Endothelial cell of umbilical vein (primary cell): ENCODE results near the gene NR6A1. TPM values are rescaled to one million over a fixed set of nuclear protein-coding genes. Genes with fewer than 3 reads are reported as not detected.

Experiments
- BruUV-seq: library from RNA; stranded (reverse); fragments of 400-500 nt; replicated peaks from 2 replicates; lab custom pipeline; 2021; lab: Mats Ljungman, UMichigan
- CTCF ChIA-PET: fragments of 300-600, 350-600 bp; sonication (Branson Sonifier 250); formaldehyde crosslinking; loops from one replicate; lab custom pipeline; 2021; ENCODE audit warnings: antibody characterized with exemption, inconsistent platforms; lab: Charles Lee
- POLR2A ChIA-PET: fragments of 300-600, 350-600 bp; sonication (Branson Sonifier 250); formaldehyde crosslinking; loops from one replicate; lab custom pipeline; 2021; ENCODE audit warnings: antibody characterized with exemption, inconsistent platforms; lab: Charles Lee
- DNase-seq: peaks from one replicate; pipeline ENCODE4 v3.0.0-alpha.2; 2011; ENCODE audit warnings: low read depth, low spot score
- FAIRE-seq: peaks from 2 replicates; lab custom pipeline; 2011; peaks lifted over from hg19 to GRCh38; lab: Jason Lieb, UNC
- H2AFZ ChIP-seq: 2 replicates; pipeline ENCODE4 v1.6.0; 2012; ENCODE audit warnings: low read depth, low read length, control low read depth, inconsistent platforms
- H3K27ac ChIP-seq: 2 replicates; pipeline ENCODE4 v1.5.1; 2011; ENCODE audit warnings: low read depth, mild to moderate bottlenecking, control low read depth, low read length, moderate library complexity; ENCODE audit not compliant: insufficient read depth
- H3K27me3 ChIP-seq, 2 experiments: 2 replicates each; pipeline versions ENCODE4 v1.6.0 to v1.6.1; 2011; ENCODE audit warnings: low read length in 2 of 2, mixed read lengths in 1 of 2; ENCODE audit not compliant: control insufficient read depth in 2 of 2, insufficient read depth in 2 of 2
- H3K36me3 ChIP-seq, 2 experiments: 2 replicates in 1 of 2; 3 replicates in 1 of 2; pipeline ENCODE4 v1.5.1; 2011; ENCODE audit warnings: low read length in 2 of 2, mild to moderate bottlenecking in 1 of 2, moderate library complexity in 1 of 2; ENCODE audit not compliant: control insufficient read depth in 2 of 2, insufficient read depth in 2 of 2; ENCODE audit errors: extremely low read depth in 1 of 2
- H3K4me1 ChIP-seq: 3 replicates; pipeline ENCODE4 v1.5.1; 2011; ENCODE audit warnings: mild to moderate bottlenecking, low read length; ENCODE audit not compliant: control insufficient read depth, insufficient read depth; ENCODE audit errors: extremely low read depth
- H3K4me2 ChIP-seq: 2 replicates; pipeline ENCODE4 v1.6.1; 2011; ENCODE audit warnings: low read length, control low read depth, mixed read lengths; ENCODE audit not compliant: insufficient read depth
- H3K4me3 ChIP-seq, 3 experiments: fragments of 200-600 bp in 1 of 3; sonication (generic), shearing (Covaris generic) in 1 of 3; replicated peaks in 1 of 3; 2 replicates each; pipeline ENCODE4 v1.5.1; 2011 to 2016; ENCODE audit warnings: control low read depth in 3 of 3, low read length in 3 of 3, mild to moderate bottlenecking in 2 of 3, inconsistent platforms in 1 of 3, low read depth in 1 of 3, moderate library complexity in 1 of 3; ENCODE audit not compliant: insufficient read depth in 1 of 3
- H3K79me2 ChIP-seq: 2 replicates; pipeline ENCODE4 v1.6.0; 2012; ENCODE audit warnings: low read length, inconsistent platforms; ENCODE audit not compliant: control insufficient read depth, insufficient read depth
- H3K9ac ChIP-seq: replicated peaks from 2 replicates; pipeline ENCODE3; 2011; ENCODE audit warnings: low read length, control low read depth; ENCODE audit not compliant: insufficient read depth; ENCODE audit errors: extremely low read depth
- H3K9me1 ChIP-seq: replicated peaks from 3 replicates; pipeline ENCODE4 v1.6.0; 2011; ENCODE audit warnings: mild to moderate bottlenecking, low read length; ENCODE audit not compliant: control insufficient read depth, insufficient read depth; ENCODE audit errors: extremely low read depth
- H3K9me3 ChIP-seq: replicated peaks from 2 replicates; pipeline ENCODE4 v1.5.1; 2012; ENCODE audit warnings: low read length, inconsistent platforms; ENCODE audit not compliant: control insufficient read depth, insufficient read depth
- H4K20me1 ChIP-seq: replicated peaks from 2 replicates; pipeline ENCODE3; 2011; ENCODE audit warnings: mild to moderate bottlenecking, low read length; ENCODE audit not compliant: control insufficient read depth, insufficient read depth; ENCODE audit errors: extremely low read depth
- CTCF ChIP-seq, 2 donors: IDR thresholded peaks; 1 replicate in 1 of 2; 2 replicates in 1 of 2; pipeline ENCODE4 v1.5.1; 2011; ENCODE audit warnings: low read length in 2 of 2, mild to moderate bottlenecking in 2 of 2, moderate library complexity in 2 of 2, control low read depth in 1 of 2, inconsistent platforms in 1 of 2, low read depth in 1 of 2; ENCODE audit not compliant: insufficient read depth in 1 of 2; ENCODE audit errors: extremely low read depth in 1 of 2
- EZH2 ChIP-seq: IDR thresholded peaks from 2 replicates; pipeline ENCODE4 v1.6.1; 2012; ENCODE audit warnings: borderline replicate concordance, low read depth, mild to moderate bottlenecking, moderate library complexity, low read length, inconsistent platforms; ENCODE audit not compliant: severe bottlenecking
- FOS ChIP-seq: IDR thresholded peaks from 2 replicates; pipeline ENCODE4 v1.6.1; 2011; ENCODE audit warnings: mild to moderate bottlenecking, low read length, moderate library complexity, borderline replicate concordance; ENCODE audit not compliant: insufficient read depth
- GATA2 ChIP-seq: IDR thresholded peaks from 2 replicates; pipeline ENCODE4 v1.7.0; 2011; ENCODE audit warnings: low read depth, mild to moderate bottlenecking, moderate library complexity, mixed read lengths, low read length; ENCODE audit not compliant: insufficient read length, insufficient read depth
- JUN ChIP-seq: IDR thresholded peaks from 2 replicates; pipeline ENCODE4 v1.6.1; 2011; ENCODE audit warnings: borderline replicate concordance, low read depth; ENCODE audit not compliant: insufficient read length, insufficient read depth
- MAX ChIP-seq: IDR thresholded peaks from 2 replicates; pipeline ENCODE4 v1.6.1; 2011; ENCODE audit not compliant: insufficient read depth, insufficient read length
- MYC ChIP-seq: IDR thresholded peaks from one replicate; pipeline ENCODE4 v1.6.1; 2011; ENCODE audit warnings: mild to moderate bottlenecking, low read depth, low read length
- POLR2A ChIP-seq: IDR thresholded peaks from 2 replicates; pipeline ENCODE4 v1.6.1; 2012; ENCODE audit warnings: low read depth, mild to moderate bottlenecking, control low read depth, low read length
- POLR2AphosphoS5 ChIP-seq: IDR thresholded peaks from 2 replicates; pipeline ENCODE4 v1.6.1; 2012; ENCODE audit warnings: low read depth, mild to moderate bottlenecking, control low read depth, low read length, moderate library complexity; ENCODE audit not compliant: insufficient read depth
- dilution Hi-C: fragments of 300-500 bp; cut with MboI; formaldehyde crosslinking; loops from one replicate; pipeline ENCODE4 v1.15.0; 2019; ENCODE audit warnings: low sequenced_read_pairs; ENCODE audit not compliant: extremely low pct_ligation_motif_present
- intact Hi-C: fragments of 100-400 bp; cut with micrococcal nuclease; formaldehyde crosslinking; loops from one replicate; pipeline ENCODE4 v1.10.0; 2022
- polyA plus RNA-seq, 4 experiments: library from polyadenylated mRNA; depleted of rRNA in 3 of 4; stranded (reverse) in 3 of 4; unstranded in 1 of 4; fragments of >200 nt; gene quantifications; 2 replicates each; pipeline versions ENCODE4 v1.2.1 to v1.2.3, GENCODE V29; 2011 to 2012; ENCODE audit warnings: missing spikeins in 1 of 4
- total RNA-seq: library from RNA; stranded (reverse); gene quantifications from 2 replicates; pipeline ENCODE4 v1.2.3, GENCODE V29; 2021

Gene NR6A1
- total and polyA plus RNA-seq, 2 donors (not counting 3 experiments of a cell fraction or from before 2014, with no cell fraction given) = 0.17 to 1.2 TPM

- no peaks in the 10 kb centered on the region for H3K9me1 ChIP-seq
- no peak overlapping the region for H3K4me2 ChIP-seq
- CTCF ChIA-PET = interaction anchor here (1.1 to 2.5 kb wide), 5 partner anchors 10 to 63 kb away, joined by 3 to 14 read pairs (median 5); partner anchors contain the start of genes OLFML2A and WDR38
- POLR2A ChIA-PET = no interaction called here
- no peaks in the 10 kb centered on the region for H3K36me3 ChIP-seq
- H3K9ac ChIP-seq = no peak overlapping the region
- no peak overlapping the region for H3K27ac ChIP-seq
- H3K9me3 ChIP-seq = no peaks in the 10 kb centered on the region
- peaks cover 0 to 3% of the 10 kb centered on the region in 2 experiments for H3K27me3 ChIP-seq
- H3K4me1 ChIP-seq = no peaks in the 10 kb centered on the region
- H4K20me1 ChIP-seq = no peaks in the 10 kb centered on the region
- intact Hi-C loops = no loop called here
- DNase-seq (no peak), FAIRE-seq (no peak)
- no peak overlapping the region for H3K4me3 ChIP-seq
- no peak overlapping the region for H2AFZ ChIP-seq
- dilution Hi-C loops = no loop called here
- no TSS peak for BruUV-seq
- H3K79me2 ChIP-seq = no peaks in the 10 kb centered on the region
- TF ChIP-seq CTCF (IDR thresholded peaks at IDR 0.05; ENCODE audit: extremely low read depth in 1 of 2, insufficient read depth in 1 of 2, low read depth in 1 of 2, low read length in 2 of 2) = no peak
- no peak for TF ChIP-seq FOS
- no peak for TF ChIP-seq POLR2AphosphoS5
- TF ChIP-seq MAX = no peak
- no peak for TF ChIP-seq EZH2
- TF ChIP-seq MYC = no peak
- no peak for TF ChIP-seq POLR2A
- no peak for TF ChIP-seq GATA2
- TF ChIP-seq JUN = no peak
Measured at GRCh38 chr9:124789531-124789930, 18.4 kb upstream of the NR6A1 start.
